Neural progenitor cell (in vitro differentiated cells): ENCODE results near the gene GFOD1.

Source experiments
- EZH2 ChIP-seq: fragments of 200-600 bp; sonication (generic); IDR thresholded peaks from 2 replicates; pipeline ENCODE4 v1.6.1; 2017; ENCODE audit warnings: antibody characterized with exemption, mild to moderate bottlenecking, moderate library complexity
- EZH2phosphoT487 ChIP-seq: fragments of 200-600 bp; sonication (generic); IDR thresholded peaks from 2 replicates; pipeline ENCODE4 v1.6.1; 2017; ENCODE audit warnings: antibody characterized with exemption
- TF ChIP-seq, protein P1 (sequence below): fragments of 200-600 bp; sonication (generic); IDR thresholded peaks from 2 replicates; pipeline ENCODE4 v1.5.1; 2017; ENCODE audit warnings: antibody characterized with exemption, mild to moderate bottlenecking

DNA sequence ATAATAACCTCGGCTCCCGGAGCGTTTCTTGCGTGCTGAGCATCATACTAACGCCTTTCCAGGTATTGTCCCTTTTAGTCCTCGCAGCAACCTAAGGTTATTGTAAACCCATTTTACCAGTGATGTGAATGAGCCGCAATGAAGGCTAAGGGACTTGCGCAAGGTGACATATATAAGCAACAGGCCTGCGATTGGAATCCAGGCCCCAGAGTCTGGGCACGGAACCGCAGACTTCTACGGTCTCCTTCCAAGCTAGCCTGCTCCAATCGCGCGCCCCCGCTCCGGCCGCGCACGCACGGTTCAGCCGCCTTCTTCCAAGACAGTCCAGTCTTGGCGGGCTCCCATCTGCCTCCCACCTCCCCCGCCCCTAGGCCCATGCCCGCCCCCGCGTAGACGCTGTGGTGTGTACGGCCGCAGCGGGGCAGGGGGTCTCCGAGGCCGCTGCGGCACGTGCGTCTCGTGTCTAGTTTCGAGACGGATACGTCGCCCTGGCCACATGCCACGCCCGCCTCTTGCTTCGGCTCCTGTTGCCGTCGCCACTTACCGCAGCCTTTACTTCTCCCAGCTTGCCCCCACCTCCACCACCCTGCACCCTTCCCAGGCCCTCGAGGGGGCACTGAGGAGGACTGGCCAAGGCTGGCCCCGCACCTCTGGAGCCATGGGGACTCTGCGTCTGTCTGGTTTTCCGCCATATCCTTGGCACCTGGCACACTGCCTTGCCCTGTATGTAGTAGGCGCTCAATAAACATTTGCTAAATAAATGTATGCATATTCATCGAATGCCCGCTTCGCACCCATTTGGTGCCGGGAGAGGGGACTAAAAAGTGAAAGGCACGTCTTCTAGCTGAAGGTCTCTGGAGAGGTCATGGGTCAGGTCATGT, 855 bp upstream of the GFOD1 start:
- TF ChIP-seq, protein P1, sequence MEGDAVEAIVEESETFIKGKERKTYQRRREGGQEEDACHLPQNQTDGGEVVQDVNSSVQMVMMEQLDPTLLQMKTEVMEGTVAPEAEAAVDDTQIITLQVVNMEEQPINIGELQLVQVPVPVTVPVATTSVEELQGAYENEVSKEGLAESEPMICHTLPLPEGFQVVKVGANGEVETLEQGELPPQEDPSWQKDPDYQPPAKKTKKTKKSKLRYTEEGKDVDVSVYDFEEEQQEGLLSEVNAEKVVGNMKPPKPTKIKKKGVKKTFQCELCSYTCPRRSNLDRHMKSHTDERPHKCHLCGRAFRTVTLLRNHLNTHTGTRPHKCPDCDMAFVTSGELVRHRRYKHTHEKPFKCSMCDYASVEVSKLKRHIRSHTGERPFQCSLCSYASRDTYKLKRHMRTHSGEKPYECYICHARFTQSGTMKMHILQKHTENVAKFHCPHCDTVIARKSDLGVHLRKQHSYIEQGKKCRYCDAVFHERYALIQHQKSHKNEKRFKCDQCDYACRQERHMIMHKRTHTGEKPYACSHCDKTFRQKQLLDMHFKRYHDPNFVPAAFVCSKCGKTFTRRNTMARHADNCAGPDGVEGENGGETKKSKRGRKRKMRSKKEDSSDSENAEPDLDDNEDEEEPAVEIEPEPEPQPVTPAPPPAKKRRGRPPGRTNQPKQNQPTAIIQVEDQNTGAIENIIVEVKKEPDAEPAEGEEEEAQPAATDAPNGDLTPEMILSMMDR = no peak
- no peak for TF ChIP-seq EZH2
- TF ChIP-seq EZH2phosphoT487 = peak; percentile 43
